ENCODE data around the gene UBTF.

UBTF gene

DNA sequence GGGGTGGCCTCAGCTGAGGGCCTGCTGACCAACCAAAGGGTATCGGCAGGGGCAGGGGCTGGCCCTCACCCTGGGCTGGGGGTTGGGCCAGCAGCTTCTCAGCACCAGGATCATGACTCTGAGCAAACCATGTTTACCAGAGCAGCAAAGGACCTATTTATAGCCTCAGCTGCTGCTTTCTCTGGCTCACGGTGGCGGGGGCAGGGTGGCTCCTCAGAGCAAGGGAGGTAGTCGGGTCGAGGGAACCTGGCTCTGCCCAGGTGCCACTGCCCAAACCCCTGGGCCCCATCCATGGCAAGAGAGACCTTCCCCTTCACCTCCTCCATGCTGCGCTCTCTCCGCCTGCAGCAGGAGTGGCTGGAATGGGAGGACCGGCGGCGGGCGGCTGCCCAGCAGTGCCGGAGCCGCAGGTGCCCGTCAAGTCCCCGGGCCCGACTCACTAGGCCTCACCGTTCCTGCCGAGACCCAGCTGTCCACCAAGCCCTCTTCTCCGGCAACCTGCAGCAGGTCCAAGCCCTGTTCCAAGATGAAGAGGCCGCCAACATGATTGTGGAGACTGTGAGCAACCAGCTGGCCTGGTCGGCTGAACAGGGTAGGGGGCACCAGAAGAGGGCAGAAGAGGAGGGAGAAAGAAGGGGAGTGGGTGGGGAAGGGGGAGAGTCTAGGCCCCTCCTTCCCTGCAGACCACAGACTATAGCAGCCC, 48.8 kb downstream of the UBTF start, which contains the start of gene ASB16:
ASB16 (plus strand) TSS at position 206 of the 703 bp plus-strand sequence; CDS start at position 292, 86 bp downstream.
- Histone ChIP-seq H3K9me3 (ENCODE audit: control insufficient read depth, insufficient read depth, low read depth, low read length) (no peaks in the 10 kb centered on the region), H3K36me3 (ENCODE audit: control insufficient read depth in 2 of 2, insufficient read depth in 1 of 2, low read length in 2 of 2) (peaks cover 0 to 3% of the 10 kb centered on the region in 2 experiments; a peak in 2 of 3 replicates), H3K27ac (ENCODE audit: extremely low read depth, low read depth, low read length) (no peak within 1 kb of the TSS), H3K4me3 (ENCODE audit: low read depth, low read length) (no peak within 1 kb of the TSS), H3K4me1 (ENCODE audit: control insufficient read depth, insufficient read depth, low read length) (peaks cover 6% of the 10 kb centered on the region; the same call in 1 of the 2 replicates)
- ChIA-PET CTCF (interaction anchor here (0.6 to 3.4 kb wide), 8 partner anchors 12 to 1108 kb away, joined by 3 to 20 read pairs (median 4); no protein-coding TSS in a partner anchor), POLR2A (interaction anchor here (0.5 to 3.1 kb wide), 6 partner anchors 15 to 1762 kb away, joined by 3 to 19 read pairs (median 6); partner anchors contain the start of genes HDAC5 and TMUB2)
- TF ChIP-seq ZNF530 (tag by site-specific recombination; IDR thresholded peaks at IDR 0.05; ENCODE audit: low read depth): no peak
- TF ChIP-seq, protein P1, sequence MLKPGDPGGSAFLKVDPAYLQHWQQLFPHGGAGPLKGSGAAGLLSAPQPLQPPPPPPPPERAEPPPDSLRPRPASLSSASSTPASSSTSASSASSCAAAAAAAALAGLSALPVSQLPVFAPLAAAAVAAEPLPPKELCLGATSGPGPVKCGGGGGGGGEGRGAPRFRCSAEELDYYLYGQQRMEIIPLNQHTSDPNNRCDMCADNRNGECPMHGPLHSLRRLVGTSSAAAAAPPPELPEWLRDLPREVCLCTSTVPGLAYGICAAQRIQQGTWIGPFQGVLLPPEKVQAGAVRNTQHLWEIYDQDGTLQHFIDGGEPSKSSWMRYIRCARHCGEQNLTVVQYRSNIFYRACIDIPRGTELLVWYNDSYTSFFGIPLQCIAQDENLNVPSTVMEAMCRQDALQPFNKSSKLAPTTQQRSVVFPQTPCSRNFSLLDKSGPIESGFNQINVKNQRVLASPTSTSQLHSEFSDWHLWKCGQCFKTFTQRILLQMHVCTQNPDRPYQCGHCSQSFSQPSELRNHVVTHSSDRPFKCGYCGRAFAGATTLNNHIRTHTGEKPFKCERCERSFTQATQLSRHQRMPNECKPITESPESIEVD (tag by site-specific recombination; IDR thresholded peaks at IDR 0.05): no peak
- TF ChIP-seq SCRT2 (tag by site-specific recombination; IDR thresholded peaks at IDR 0.05): peak; percentile 52

DNA sequence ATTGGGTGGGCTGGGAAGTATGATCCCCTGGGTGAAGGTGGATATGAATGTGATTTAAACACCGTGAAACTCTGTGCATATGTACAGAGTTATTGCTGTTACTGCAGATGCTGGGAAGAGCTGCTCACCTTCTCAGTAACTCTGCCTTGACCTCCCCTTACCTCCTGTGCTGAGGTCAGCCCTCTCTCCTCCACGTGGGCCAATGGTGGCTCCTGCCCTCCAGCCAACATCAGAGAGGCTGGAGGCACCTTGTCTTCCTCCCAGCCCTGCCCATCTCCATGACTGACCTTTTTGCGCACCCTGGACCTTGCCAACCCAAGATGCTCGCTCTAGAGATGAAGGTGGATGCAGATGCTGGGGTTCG, 49.4 kb downstream of the UBTF start:
- H3K9me3 ChIP-seq (ENCODE audit: control insufficient read depth, insufficient read depth, low read depth, low read length): no peaks in the 10 kb centered on the region
- H3K4me3 ChIP-seq (ENCODE audit: low read depth, low read length): no peak overlapping the region
- ChIA-PET CTCF (interaction anchor here (0.6 to 3.4 kb wide), 11 partner anchors 12 to 1108 kb away, joined by 3 to 20 read pairs (median 4); no protein-coding TSS in a partner anchor), POLR2A (interaction anchor here (1.2 to 3.1 kb wide), 5 partner anchors 16 to 176 kb away, joined by 3 to 19 read pairs (median 5); partner anchors contain the start of genes HDAC5 and TMUB2)
- TF ChIP-seq ZFP3 (tag by site-specific recombination; IDR thresholded peaks at IDR 0.05; ENCODE audit: low read depth) (no peak), ZNF121 (tag by site-specific recombination; IDR thresholded peaks at IDR 0.05) (no peak), ZNF768 (tag by site-specific recombination; IDR thresholded peaks at IDR 0.05) (no peak), ZNF416 (tag by site-specific recombination; IDR thresholded peaks at IDR 0.05) (no peak), GLI2 (tag by site-specific recombination; IDR thresholded peaks at IDR 0.05; ENCODE audit: borderline replicate concordance, low read depth) (no peak), ZNF792 (tag by site-specific recombination; IDR thresholded peaks at IDR 0.05) (no peak), ZNF248 (tag by site-specific recombination; IDR thresholded peaks at IDR 0.05) (no peak), ZNF629 (tag by site-specific recombination; IDR thresholded peaks at IDR 0.05) (no peak), ZNF785 (tag by site-specific recombination; IDR thresholded peaks at IDR 0.05) (no peak), MZF1 (tag by site-specific recombination; IDR thresholded peaks at IDR 0.05; ENCODE audit: borderline replicate concordance) (no peak), ZNF239 (tag by site-specific recombination; IDR thresholded peaks at IDR 0.05) (no peak), ZNF558 (tag by site-specific recombination; IDR thresholded peaks at IDR 0.05) (no peak), ZNF645 (tag by site-specific recombination; IDR thresholded peaks at IDR 0.05) (no peak), ZNF623 (tag by site-specific recombination; IDR thresholded peaks at IDR 0.05) (no peak), ZNF214 (tag by site-specific recombination; IDR thresholded peaks at IDR 0.05; ENCODE audit: borderline replicate concordance) (no peak), INSM2 (tag by site-specific recombination; IDR thresholded peaks at IDR 0.05) (no peak), ZNF138 (tag by site-specific recombination; IDR thresholded peaks at IDR 0.05; ENCODE audit: borderline replicate concordance) (no peak)
- TF ChIP-seq, protein P2, sequence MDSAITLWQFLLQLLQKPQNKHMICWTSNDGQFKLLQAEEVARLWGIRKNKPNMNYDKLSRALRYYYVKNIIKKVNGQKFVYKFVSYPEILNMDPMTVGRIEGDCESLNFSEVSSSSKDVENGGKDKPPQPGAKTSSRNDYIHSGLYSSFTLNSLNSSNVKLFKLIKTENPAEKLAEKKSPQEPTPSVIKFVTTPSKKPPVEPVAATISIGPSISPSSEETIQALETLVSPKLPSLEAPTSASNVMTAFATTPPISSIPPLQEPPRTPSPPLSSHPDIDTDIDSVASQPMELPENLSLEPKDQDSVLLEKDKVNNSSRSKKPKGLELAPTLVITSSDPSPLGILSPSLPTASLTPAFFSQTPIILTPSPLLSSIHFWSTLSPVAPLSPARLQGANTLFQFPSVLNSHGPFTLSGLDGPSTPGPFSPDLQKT (IDR thresholded peaks at IDR 0.05; ENCODE audit: borderline replicate concordance, low read depth, low read length): no peak
- TF ChIP-seq, protein P3, sequence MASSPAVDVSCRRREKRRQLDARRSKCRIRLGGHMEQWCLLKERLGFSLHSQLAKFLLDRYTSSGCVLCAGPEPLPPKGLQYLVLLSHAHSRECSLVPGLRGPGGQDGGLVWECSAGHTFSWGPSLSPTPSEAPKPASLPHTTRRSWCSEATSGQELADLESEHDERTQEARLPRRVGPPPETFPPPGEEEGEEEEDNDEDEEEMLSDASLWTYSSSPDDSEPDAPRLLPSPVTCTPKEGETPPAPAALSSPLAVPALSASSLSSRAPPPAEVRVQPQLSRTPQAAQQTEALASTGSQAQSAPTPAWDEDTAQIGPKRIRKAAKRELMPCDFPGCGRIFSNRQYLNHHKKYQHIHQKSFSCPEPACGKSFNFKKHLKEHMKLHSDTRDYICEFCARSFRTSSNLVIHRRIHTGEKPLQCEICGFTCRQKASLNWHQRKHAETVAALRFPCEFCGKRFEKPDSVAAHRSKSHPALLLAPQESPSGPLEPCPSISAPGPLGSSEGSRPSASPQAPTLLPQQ (tag by site-specific recombination; IDR thresholded peaks at IDR 0.05): no peak
- no peak overlapping the region for H3K27ac ChIP-seq (ENCODE audit: extremely low read depth, low read depth, low read length)
- no peaks in the 10 kb centered on the region; a peak in 1 of 3 replicates for H3K36me3 ChIP-seq (ENCODE audit: control insufficient read depth in 2 of 2, insufficient read depth in 1 of 2, low read length in 2 of 2)
- peaks cover 6% of the 10 kb centered on the region; the same call in 1 of the 2 replicates for H3K4me1 ChIP-seq (ENCODE audit: control insufficient read depth, insufficient read depth, low read length)

Measured in HEK293 (cell line).